Epidermal melanocyte (primary cell): ENCODE results near the gene GORAB.

Experiments
- DNase-seq: peaks from one replicate; pipeline ENCODE4 v3.0.0; 2011; ENCODE audit warnings: low spot score; ENCODE audit not compliant: insufficient read length

Gene GORAB

DNA sequence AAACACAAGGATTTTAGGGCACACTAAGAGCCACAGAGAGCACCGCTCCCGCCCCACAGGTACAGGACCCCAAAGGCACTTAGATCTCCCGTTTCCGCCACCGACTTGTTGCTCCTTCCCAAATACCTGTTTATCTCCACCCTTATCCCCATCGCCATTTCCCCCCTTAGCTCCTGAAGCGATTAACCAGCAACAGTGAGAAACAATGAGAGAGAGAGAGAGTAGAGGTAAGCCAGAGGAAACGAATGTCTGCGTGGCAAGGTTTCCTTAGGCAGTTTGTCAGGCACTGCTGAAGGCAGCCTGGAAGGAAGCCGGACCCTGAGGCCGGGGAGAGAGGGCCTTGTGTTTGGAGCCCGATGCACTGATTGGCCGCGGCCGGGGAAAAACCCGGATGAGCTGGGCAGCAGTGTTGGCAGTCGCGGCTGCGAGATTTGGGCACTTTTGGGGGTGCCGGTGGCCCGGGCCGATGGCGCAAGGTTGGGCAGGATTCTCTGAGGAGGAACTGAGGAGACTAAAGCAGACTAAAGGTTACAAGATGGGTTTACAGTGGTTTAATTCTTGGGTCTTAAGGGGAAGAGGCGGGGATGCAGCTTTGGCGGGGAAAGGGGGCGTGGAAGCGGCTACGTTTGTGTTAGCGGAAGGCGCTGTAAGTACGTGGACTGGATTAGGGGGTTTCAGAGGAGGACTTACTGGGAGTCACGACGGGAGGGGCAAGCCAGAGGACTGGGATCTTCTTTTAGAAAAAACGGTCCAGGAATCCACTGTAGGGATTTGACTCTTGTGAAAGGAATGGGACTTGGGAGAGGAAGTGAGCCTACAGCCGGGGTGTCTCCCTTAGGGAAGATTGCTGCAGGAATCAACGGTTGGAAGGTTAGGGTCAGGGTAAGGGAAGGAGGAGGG, at the start of gene GORAB:
TSS of gene GORAB (plus strand) at position 409 of the 900 bp plus-strand sequence. CDS start at position 467, 58 bp downstream.
- peak; percentile 89 for DNase-seq

- peak; percentile 22 for DNase-seq
These were observed 48.9 kb upstream of the GORAB start for GRCh38 chr1:170483051-170483450.

- DNase-seq, result no peak
These were observed 44.5 kb upstream of the GORAB start for GRCh38 chr1:170487503-170487902.

GRCh38 chr1:170491291-170491690, 40.7 kb upstream of the GORAB start:
- DNase-seq, result no peak

GRCh38 chr1:170494369-170494768, 37.6 kb upstream of the GORAB start:
- no peak for DNase-seq

DNA sequence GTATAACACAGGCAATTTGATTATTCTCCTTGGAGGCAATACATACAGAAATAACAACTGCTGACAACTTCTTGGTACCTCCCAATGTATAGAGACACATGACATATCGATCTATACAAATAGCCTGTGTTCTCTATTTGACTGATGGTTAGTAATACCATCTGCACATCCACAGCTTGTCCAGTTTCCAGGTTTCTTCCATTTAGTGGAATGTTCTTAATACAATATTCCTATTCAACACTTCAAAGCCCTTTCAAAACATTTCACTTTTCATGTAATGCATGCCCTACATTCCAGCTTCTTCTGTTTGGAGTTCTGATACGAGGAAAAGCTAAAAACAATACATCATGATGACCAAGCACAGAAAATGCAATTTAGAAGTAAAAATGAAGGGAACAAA, 37.0 kb upstream of the GORAB start:
- no peak for DNase-seq

- DNase-seq, result no peak
These were observed 33.1 kb upstream of the GORAB start for GRCh38 chr1:170498876-170499275.

GRCh38 chr1:170503665-170504064, 28.3 kb upstream of the GORAB start:
- DNase-seq, result no peak

DNA sequence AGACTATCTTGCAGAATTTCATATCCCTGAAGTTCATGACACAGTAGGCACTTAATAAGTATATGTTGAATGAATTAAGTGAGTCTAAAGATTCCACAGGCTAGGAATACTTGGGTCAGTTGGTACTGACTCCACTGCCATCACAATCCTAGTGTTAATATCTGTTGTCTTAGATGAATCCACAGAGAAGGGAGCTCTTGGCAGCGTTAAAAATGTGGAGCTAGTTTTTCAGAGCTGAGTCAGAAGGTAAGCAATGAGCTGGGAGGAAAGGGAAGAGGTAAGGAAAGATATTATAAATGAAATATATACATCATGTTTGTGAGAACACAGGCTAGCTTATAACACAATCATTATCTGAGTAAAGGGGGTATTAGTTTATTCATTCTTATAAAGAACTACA, 21.8 kb upstream of the GORAB start:
- no peak for DNase-seq

DNA sequence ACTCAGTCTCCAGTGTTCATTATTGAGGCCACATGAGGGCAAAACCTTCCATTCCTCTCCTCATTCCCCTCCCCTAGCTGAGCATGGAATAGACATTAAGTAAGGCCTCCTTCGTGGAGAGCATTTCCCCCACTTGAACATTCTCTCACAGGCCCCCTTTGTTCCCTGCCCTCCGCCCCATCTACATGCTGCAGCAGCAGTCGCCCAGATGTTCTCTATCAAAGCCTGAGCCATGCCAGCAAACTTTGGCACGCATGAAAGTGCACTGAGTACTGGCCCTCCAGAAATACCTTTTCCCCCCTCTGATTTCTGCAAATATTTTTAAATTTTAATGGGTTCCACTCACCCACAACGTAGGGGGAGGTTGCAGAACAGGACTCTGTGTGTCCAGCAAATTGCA, 20.9 kb upstream of the GORAB start:
- DNase-seq, result no peak

DNA sequence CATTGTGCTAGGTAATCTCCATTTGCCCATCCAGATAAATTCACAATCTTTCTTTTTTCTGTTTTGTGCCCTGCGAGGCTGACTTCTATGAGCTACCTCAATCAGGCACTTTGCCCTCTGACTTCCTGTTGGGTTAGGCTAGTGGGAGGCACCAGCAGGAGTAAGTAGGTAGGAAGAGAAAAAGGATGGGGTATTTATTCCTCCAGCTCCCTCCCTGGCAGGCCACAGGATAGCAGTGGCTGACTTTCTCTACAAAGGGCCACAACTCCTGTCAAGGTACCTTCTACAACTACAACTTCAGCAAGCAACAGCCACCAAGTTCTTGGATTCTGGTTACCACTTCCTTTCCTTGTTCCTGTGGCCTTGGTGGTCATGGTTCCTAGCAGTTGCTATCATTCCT, 18.8 kb upstream of the GORAB start:
- no peak for DNase-seq

DNA sequence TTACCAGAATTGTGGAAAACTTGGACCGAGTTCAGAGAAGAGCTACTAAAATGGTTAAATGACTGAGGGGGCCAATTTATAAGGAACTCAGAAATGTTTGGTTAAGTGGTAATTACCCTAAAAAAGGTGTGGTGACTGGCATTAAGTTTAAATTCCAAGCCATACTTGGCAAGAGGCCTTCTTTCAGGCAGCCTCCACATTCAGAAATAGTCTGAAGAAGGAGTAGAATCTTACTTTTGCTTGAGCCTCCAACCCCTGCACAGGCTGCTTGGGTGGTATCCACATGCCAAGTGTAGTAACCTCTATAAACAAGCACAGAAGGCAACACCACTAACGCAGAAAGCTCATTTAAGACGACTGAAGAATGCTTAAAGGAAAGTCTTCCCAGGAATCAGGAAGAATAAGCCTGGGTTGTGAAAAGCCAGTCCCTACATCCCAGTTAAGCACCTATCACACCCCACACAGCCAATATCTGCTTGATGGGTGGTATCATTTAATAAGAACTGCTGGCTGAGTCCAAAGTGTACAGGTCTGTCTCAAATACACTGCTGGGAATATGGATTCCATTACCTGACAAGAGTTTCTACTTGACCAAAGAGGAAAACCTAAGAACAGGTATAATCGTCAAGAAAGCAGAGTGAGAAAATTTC, 13.7 kb upstream of the GORAB start:
- no peak for DNase-seq

- DNase-seq, result no peak
These were observed 13.0 kb upstream of the GORAB start for GRCh38 chr1:170518965-170519364.

DNA sequence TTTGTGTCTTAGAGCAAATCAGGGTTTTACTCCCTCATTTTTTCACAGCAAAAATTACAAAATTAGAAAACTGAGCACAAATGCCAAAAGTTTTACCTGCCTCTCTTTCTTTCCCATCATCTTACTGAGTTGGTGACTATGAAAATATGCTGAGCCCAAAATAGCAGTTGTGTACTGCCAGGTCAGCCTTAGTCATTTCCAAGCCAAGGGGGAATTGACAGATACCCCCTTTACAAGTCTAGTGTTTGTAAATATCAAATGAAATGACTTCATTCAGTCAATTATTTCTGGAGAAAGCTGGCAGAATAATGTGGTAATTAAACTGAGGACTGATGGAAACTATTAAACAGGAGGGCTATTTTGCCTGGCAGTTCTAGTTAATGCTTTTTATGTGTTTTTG, 11.4 kb upstream of the GORAB start:
- DNase-seq, result no peak

DNA sequence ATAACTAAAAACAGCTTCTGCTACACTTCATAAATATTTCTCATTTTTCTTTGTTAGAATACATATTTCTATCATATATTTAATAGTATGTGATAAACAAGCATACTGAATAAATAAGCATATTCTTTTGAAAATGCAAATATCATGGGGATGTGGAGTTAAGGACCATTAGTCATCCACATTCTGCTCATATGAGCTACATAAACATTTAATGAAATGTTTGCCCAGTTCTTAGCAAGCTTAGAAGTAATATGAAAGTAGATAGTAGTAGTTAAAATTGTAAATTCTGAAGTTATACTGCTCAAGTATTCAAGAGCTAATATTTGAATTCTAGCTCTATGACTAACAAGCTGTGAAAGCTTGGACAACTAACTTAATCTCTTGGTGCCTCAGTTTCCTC, 10.1 kb upstream of the GORAB start:
- no peak for DNase-seq

GRCh38 chr1:170530972-170531757, 801 bp upstream of the GORAB start:
- no peak for DNase-seq

DNA sequence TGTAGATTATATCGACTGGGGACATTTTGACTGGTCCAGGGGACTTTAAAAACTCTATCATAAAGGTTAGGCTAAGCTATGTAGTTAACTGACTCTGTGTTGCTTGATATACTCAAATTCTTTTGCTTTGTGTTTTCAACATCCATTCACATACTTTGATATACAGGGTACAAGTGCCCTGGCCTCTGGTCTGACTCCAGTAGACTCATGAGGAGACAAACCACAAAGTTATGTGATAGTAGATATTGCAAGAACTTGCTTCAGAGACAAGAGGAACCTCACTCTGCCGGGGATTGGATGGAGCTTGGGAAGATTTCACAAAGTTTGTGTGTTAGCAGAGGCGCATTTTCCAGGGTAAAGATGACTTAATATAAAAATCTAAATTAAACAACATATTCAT, 1.3 kb downstream of the GORAB start:
- no peak for DNase-seq

DNA sequence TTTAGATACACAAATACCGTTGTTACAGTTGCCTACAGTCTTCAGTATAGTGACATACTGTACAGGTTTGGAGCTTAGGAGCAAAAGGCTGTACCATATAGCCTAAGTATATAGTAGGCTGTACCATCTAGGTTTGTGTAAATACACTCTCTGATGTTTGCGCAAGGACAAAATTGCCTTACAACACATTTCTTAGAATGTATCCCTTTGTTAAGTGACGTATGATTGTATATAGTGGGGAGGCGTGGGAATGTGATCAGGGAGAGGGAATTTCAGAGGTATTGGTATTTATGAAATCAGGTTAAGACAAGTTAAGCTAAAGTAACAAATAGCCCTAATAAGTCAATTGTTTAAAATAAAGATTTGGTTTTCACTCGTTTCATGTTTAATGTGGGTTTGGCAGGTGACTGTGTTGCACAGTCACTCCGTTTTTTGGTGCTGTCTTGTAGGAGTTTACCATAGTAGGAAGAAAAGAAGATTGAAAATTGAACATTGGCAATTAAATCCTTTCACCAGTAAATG, 2.7 kb downstream of the GORAB start:
- DNase-seq, result no peak

GRCh38 chr1:170535418-170535817, 3.5 kb downstream of the GORAB start:
- DNase-seq, result no peak

- DNase-seq, result no peak
These were observed 5.1 kb downstream of the GORAB start for GRCh38 chr1:170536924-170537551.

DNA sequence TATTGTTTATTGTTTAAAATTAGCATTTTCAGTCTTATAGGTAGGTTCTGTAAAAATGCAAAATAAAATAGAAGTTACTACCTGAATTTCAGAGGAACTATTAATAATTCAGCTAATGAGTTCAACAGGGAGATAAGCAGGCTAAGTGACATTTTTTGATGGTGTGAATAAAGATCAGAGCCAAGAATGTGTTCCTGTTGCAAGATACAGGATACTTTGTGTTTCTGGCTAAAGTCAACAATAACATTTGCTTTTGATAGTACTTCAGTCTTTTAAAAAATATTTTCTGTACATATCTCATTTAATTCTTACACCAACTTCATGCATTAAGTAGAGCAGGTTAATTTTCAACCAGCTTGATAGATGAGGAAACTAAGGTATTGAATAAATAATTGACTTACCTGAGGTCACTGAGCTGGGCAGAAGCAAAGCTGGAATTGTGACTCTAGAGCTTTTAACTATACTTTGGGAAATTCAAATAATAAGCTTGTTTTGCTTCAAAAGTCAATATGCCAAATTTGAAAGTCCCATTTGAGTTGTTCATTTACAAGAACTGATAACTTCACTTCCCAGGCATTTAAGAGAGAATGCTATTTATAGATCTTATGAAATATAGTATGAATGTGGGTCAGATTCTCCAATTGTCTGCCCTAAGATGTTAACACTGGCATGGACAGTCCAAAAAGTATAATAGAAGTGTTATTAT, 6.0 kb downstream of the GORAB start:
- no peak for DNase-seq
